HEK293 (cell line): Measurements from ENCODE around the gene PACRG.

Experiments
- CTCF ChIA-PET: fragments of 350-600 bp; formaldehyde crosslinking; extraction: SDS; loops from one replicate; lab custom pipeline; 2021; ENCODE audit warnings: antibody characterized with exemption; lab: Yijun Ruan, JAX
- POLR2A ChIA-PET: fragments of 300-600 bp; formaldehyde crosslinking; extraction: SDS; loops from one replicate; lab custom pipeline; 2020; ENCODE audit warnings: antibody characterized with exemption, inconsistent platforms; lab: Yijun Ruan, JAX
- H3K27ac ChIP-seq: fragments of 200-500 bp; sonication (Bioruptor generic); 2 replicates; pipeline ENCODE4 v1.5.1; 2014; ENCODE audit warnings: low read depth, low read length, control low read depth, inconsistent platforms; ENCODE audit errors: extremely low read depth
- H3K36me3 ChIP-seq, 2 experiments: fragments of 200-500 bp in 1 of 2; sonication (Bioruptor generic) in 1 of 2; 1 replicate in 1 of 2; 2 replicates in 1 of 2; pipeline ENCODE4 v1.5.1; 2014 to 2017; ENCODE audit warnings: inconsistent platforms in 2 of 2, low read length in 2 of 2; ENCODE audit not compliant: control insufficient read depth in 2 of 2, insufficient read depth in 1 of 2
- H3K4me1 ChIP-seq: fragments of 200-500 bp; sonication (Bioruptor generic); 2 replicates; pipeline ENCODE4 v1.5.1; 2014; ENCODE audit warnings: mild to moderate bottlenecking, low read length, inconsistent platforms; ENCODE audit not compliant: control insufficient read depth, insufficient read depth
- H3K4me3 ChIP-seq: 2 replicates; pipeline ENCODE4 v1.5.1; 2011; ENCODE audit warnings: low read depth, mild to moderate bottlenecking, control low read depth, low read length, moderate library complexity
- H3K9me3 ChIP-seq: fragments of 200-500 bp; sonication (Bioruptor generic); 2 replicates; pipeline ENCODE4 v1.5.1; 2014; ENCODE audit warnings: low read depth, low read length, inconsistent platforms; ENCODE audit not compliant: control insufficient read depth, insufficient read depth
- GLIS2 ChIP-seq: fragments of 450-650 bp; formaldehyde crosslinking; IDR thresholded peaks from 2 replicates; pipeline ENCODE4 v1.5.1; 2016; ENCODE audit warnings: missing biosample characterization, missing genetic modification characterization
- HOXA7 ChIP-seq: sonication (generic); formaldehyde crosslinking; IDR thresholded peaks from 2 replicates; pipeline ENCODE4 v1.8.1; 2022; ENCODE audit warnings: missing genetic modification reagents, borderline replicate concordance
- PRDM1 ChIP-seq: fragments of 450-650 bp; formaldehyde crosslinking; IDR thresholded peaks from 2 replicates; pipeline ENCODE4; 2016; ENCODE audit warnings: missing biosample characterization, missing genetic modification characterization
- TRIM28 ChIP-seq: IDR thresholded peaks from 2 replicates; pipeline ENCODE4 v1.6.1; 2011; ENCODE audit warnings: low read length, control low read depth, borderline replicate concordance
- ZBTB11 ChIP-seq: fragments of 450-650 bp; formaldehyde crosslinking; conservative IDR thresholded peaks from 2 replicates; pipeline ENCODE4 v1.5.1; 2016; ENCODE audit warnings: low read depth, missing biosample characterization, missing genetic modification characterization
- ZBTB44 ChIP-seq: fragments of 450-650 bp; IDR thresholded peaks from 2 replicates; pipeline ENCODE4 v1.5.1; 2018; ENCODE audit warnings: missing biosample characterization, mild to moderate bottlenecking, missing genetic modification characterization
- ZNF138 ChIP-seq: fragments of 450-650 bp; formaldehyde crosslinking; IDR thresholded peaks from 2 replicates; pipeline ENCODE4 v1.5.1; 2016; ENCODE audit warnings: missing biosample characterization, missing genetic modification characterization, borderline replicate concordance
- ZNF514 ChIP-seq: fragments of 450-650 bp; formaldehyde crosslinking; IDR thresholded peaks from 2 replicates; pipeline ENCODE4 v1.5.1; 2016; ENCODE audit warnings: missing biosample characterization, missing genetic modification characterization
- ZNF664 ChIP-seq: fragments of 450-650 bp; formaldehyde crosslinking; IDR thresholded peaks from 2 replicates; pipeline ENCODE4 v1.5.1; 2016; ENCODE audit warnings: missing biosample characterization, missing genetic modification characterization
- ZNF843 ChIP-seq: fragments of 450-650 bp; formaldehyde crosslinking; IDR thresholded peaks from 2 replicates; pipeline ENCODE4 v1.5.1; 2016; ENCODE audit warnings: missing biosample characterization, missing genetic modification characterization
- ZXDB ChIP-seq: fragments of 450-650 bp; formaldehyde crosslinking; IDR thresholded peaks from 2 replicates; pipeline ENCODE4 v1.5.1; 2016; ENCODE audit warnings: missing biosample characterization, missing genetic modification characterization

Gene PACRG

GRCh38 chr6:163364641-163365040, 636.9 kb downstream of the PACRG start:
- CTCF ChIA-PET, result no interaction called here
- POLR2A ChIA-PET, result no interaction called here
- Histone ChIP-seq H3K27ac (no peak overlapping the region), H3K4me1 (no peaks in the 10 kb centered on the region), H3K36me3 (no peaks in the 10 kb centered on the region), H3K9me3 (no peaks in the 10 kb centered on the region), H3K4me3 (no peak overlapping the region)
- no peak for TF ChIP-seq TRIM28
- TF ChIP-seq ZNF664 (tag by site-specific recombination), result no peak
- TF ChIP-seq ZNF138 (tag by site-specific recombination), result no peak
- no peak for TF ChIP-seq ZNF843
- TF ChIP-seq GLIS2 (tag by site-specific recombination), result no peak
- TF ChIP-seq HOXA7 (CRISPR knock-in tag), result no peak
- TF ChIP-seq PRDM1, result no peak
- TF ChIP-seq ZBTB44 (tag by site-specific recombination), result no peak
- no peak for TF ChIP-seq ZBTB11 (tag by site-specific recombination)
- TF ChIP-seq ZNF514 (tag by site-specific recombination), result no peak
- no peak for TF ChIP-seq ZXDB (tag by site-specific recombination)
